GM18507 (cell line): Measurements from ENCODE around the gene NOD2.

Source experiments
- DNase-seq: peaks from one replicate; pipeline ENCODE4 v3.0.0; 2011; ENCODE audit warnings: low read depth; ENCODE audit not compliant: insufficient read length; ENCODE audit errors: extremely low spot score
- FAIRE-seq: peaks from 2 replicates; lab custom pipeline; 2011; peaks lifted over from hg19 to GRCh38; lab: Jason Lieb, UNC

Gene NOD2

DNA sequence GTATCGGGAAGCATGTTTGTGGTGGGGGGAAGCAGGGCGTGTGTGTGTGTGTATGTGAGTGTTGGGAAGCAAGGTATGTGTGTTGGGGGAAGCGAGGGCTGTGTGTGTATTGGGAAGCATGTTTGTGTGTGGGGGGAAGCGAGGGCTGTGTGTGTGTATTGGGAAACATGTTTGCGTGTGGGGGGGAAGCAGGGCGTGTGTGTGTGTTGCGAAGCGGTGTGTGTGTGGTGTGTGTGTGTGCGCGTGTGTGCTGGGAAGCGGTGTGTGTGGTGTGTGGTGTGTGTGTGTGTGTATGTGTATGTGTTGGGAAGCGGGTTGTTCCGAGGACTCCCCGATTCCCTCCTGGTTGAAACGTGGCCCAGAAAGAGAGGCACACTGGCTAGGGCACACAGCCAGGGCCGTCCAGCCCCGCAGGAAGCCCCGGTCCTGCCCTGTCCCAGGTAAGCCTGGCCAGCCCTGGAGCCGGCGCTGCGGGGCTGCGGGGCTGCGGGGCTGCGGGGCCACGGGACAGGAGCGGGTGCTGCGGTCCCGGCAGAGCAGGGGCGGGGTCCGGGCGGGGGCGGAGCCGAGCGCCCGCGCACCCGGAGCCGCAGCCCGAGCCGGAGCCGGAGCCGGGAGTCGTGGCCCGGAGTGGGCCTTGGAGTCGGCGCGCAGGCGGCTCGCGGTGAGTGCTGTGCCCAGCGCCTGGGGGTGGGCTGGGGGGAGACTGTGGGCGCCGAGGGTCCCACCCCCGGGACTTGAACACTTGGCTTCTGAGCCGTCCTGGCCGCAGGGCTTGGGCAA, at the start of gene NOD2:
Gene NOD2 (plus strand): TSS at position 608 of the 783 bp plus-strand sequence. CDS start 5,890 bp downstream, outside the sequence.
- DNase-seq = no peak
- peak; percentile 48 for FAIRE-seq

- FAIRE-seq (no peak), DNase-seq (no peak)
Measured at GRCh38 chr16:50644245-50644644, 49.2 kb upstream of the NOD2 start.

- no peak for FAIRE-seq
- DNase-seq = no peak
Measured at GRCh38 chr16:50644729-50645128, 48.7 kb upstream of the NOD2 start.

DNA sequence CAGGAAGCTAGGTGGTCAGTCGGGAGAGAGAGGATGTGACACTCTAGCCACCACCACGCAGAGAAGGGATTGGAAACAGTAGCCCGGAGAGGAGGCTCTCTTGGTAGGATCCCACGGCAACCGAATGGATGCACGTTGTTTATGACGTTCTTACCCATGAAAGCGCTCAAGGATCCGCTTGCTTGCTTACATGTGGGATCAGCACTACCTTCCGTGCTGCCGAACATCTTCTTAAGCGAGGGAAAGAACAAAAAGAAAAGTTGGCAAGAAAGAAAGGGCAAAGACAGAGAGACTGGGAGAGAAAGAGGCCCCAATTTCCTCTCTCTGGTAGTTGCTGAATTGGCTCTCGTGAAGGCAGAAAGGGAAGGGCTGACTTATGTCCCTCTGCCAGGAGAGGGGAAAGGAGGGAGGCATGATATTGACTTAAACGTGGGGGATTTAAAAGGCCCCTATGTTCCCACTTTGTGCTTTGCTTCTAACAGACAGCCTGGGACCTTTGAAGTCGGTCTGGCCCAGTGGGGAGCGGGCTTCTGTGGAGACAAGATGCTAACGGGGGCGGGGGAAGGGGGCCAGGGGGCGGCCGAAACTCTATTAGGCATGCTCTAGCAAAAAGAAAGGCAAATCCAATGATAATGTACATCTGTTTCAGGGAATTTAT, 47.7 kb upstream of the NOD2 start:
- no peak for FAIRE-seq
- no peak for DNase-seq

GRCh38 chr16:50646345-50646744, 47.1 kb upstream of the NOD2 start:
- FAIRE-seq = no peak

GRCh38 chr16:50651835-50652438, 41.5 kb upstream of the NOD2 start:
- FAIRE-seq = no peak
- DNase-seq = no peak

More at GRCh38 chr16:50646345-50646744, 47.1 kb upstream of the NOD2 start:
- no peak for DNase-seq

DNA sequence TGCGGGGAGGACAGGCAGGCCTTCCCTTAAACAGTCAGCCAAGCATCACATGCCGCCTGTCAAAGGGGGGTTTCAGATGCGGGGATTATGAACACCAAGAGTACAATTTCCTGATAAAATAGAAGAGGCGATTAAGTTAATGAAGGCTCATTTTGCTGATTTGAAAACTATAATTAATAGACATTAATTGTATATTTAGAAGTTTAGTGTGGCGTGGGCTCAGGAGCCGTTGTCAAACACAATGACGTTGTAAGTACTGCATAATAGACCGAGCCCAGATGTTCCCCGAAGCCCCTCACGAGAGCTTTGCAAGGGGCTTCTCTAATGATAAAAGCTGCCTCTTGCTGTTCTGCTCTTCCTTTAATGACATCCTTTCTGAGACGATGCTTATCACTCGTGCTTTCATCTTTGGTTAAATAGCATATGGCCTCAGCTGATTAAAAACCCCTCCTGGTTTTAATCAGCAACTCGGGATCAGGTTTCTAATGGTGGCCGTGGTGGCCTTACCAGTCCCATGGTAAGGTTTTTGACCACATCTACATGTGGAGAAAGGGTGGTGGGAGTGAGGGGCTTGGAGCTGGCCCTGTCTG, 40.5 kb upstream of the NOD2 start:
- FAIRE-seq = no peak
- DNase-seq = no peak

- no peak for FAIRE-seq
- DNase-seq = no peak
Measured at GRCh38 chr16:50653633-50654519, 39.5 kb upstream of the NOD2 start.

DNA sequence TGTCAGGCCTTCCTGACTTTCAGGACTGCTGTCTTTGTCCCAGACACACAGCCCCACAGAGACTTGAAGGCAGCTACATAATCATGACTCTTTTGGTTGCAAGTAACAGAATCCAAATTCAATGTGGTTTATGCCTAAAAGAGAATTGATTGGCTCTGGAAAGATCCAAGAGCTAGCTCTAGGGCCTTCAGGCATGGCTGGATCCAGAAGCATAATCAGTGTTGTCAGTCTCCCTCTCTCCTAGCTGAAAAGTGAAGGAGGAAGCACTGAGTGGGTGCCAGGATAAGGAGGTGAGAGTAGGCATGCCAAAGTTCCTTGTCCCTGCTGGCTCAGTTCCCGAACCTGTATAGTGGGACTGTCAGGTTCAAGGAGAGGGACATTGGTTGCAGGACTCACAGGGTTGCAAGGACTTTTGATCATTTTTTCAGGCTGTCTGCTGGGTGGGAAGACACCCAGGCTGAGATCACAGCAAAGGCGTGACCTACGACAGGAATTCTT, 37.8 kb upstream of the NOD2 start:
- no peak for DNase-seq
- no peak for FAIRE-seq

GRCh38 chr16:50657241-50657640, 36.2 kb upstream of the NOD2 start:
- DNase-seq (no peak), FAIRE-seq (no peak)

DNA sequence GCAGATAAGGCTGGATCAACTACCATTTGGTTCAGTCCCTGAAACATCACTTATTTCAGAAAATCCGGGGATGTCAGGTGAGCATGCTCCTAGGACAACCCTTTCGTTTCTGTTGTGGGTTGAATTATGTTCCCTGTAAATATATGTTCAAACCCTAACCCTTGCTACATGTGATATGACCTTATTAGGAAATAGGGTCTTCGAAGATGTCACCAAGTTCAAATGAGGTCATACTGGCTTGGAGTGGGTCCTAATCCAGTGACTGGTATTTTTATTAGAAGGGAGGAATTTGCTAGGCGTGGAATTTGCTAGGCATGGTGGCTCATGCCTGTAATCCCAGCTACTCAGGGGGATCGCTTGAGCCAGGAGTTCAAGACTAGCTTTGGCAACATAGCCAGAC, 33.6 kb upstream of the NOD2 start:
- DNase-seq (no peak), FAIRE-seq (no peak)

DNA sequence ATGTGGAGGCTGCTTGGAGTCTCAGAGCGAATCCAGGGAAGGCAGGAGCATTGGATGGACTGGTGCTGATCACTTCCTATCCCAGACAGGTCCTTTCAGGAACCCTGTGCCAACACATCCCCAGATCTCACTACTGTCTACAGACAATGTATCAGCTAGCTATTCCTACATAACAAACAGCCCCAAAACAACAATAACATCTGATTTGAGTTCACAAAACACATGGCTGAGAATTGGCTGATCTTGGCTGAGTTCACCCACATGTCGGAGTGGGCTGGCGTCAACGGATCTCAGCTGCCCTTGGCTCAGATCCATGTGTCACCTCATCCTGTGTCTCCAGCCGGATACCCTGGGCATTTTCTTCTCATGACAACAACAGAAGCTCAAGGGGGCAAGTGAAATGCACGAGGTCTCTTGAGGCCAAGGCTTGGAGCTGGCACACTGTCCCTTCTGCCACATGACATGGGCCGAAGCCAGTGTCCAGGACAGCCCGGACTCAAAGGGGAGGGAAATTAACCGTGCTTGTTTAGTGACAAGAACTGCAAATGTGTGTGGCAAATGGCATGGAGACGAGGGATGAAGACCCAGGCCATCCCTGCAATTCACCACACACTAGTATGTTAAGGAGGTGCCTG, 31.0 kb upstream of the NOD2 start:
- DNase-seq = no peak
- FAIRE-seq = no peak

GRCh38 chr16:50664270-50664669, 29.1 kb upstream of the NOD2 start:
- FAIRE-seq (no peak), DNase-seq (no peak)

GRCh38 chr16:50665128-50665878, 28.1 kb upstream of the NOD2 start:
- peak; percentile 75 for FAIRE-seq
- no peak for DNase-seq

DNA sequence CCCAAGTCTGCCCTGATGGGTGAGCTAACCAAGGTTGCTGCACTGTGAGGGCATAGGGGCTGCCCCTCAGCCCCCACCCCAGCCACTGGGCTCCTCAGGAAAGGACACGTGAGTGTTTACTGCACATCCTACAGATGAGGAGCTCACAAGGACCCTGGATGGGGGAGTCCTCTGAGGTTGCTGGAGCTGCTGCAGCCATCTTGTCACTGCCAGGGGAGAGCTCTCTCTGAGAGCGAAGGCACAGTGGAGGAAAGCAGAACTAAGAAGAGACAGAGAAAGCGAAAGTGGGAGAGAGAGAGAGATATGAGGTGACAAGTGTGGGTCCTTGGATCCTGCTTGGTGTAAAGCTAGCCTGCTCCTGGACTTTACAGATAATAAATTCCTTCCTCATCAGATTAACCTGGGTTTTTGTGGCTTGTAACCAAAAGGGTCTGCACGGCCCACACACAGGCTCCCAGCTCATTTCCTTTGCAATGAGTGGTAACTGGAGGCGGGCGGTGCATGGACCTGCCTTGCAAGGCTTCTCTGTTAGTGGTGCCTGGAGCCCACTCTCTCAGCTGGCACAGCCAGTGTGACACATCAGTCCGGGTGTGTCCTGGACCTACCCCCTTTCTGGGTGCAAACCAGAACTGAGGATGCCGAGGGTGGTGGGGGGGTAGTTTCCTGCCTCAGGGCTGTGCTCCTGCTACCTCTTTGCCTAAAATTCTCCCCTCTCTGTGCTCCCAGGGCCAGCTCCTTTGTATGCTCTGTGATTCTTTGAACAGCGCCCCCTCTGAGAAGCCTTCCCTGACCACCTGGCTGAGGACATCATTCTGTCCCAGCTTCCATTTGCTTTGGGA, 26.5 kb upstream of the NOD2 start:
- DNase-seq = no peak
- FAIRE-seq = peak; percentile 95

DNA sequence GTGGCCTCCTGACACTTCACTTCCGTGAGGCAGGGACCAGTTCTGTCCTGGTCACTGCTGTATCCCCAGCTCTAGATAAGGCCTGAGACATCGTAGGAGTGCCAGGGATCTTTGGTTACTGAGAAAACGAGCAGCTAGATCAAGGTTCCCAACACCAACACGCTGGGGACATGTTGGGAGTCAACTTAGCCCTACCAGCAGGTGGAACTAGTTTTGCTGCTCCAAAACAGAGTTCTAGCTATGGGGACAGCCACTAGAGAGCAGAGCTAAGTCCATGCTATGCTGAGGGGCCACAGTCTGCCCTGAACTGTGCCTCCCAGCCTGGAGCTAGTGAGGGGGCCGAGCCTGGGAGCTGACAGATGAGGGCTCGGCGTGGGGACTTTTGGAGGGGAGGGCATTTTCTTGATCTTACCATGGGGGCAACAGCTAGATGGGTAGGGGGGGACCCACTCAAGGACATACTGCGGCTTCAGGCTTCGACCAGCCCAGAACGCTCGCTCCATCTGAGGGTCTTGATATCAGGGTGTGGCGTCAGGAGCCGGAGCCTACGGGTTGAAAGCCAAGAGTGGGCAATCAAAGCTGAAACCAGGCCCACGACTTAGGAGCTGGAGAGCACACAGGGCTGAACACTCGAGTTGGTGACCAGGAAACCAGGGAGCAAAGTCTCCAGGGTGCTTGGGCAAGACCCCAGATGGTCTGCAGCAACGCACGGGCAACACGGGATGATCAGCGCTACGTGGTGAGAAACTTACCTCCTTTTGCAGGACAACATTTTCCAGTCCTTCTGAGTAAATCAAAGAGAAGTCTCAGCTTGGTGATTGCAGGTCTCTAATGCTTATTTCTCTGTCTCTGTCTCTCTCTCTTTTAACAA, 25.7 kb upstream of the NOD2 start:
- peak; percentile 46 for FAIRE-seq
- no peak for DNase-seq
